ENCODE data around the gene ST3GAL4. TPM values are rescaled to one million over a fixed set of nuclear protein-coding genes. Genes with fewer than 3 reads are reported as not detected.

The ST3GAL4 gene
- total RNA-seq, 2 experiments from 2014 or later = 1.6 TPM

DNA sequence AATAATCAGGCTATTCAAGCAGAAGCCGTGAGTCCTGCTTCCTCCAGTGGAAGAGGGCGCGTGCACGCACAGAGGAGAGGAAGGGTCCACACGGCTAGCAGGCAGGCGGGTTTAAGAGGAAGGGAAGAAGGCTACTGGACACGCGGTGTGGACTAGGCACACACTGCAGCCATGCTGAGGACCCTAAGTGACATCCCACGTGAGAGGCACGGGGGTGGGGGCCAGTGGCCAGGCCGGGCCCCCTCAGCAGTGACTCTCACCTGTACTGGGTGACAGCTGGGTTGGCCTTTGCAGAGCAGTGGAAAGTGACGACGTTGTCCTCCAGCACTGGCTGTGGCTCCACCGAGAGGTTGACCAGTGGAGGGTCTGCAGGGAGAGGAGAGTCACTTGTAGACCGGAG, 100.6 kb downstream of the ST3GAL4 start:
- Mint-ChIP-seq H3K36me3 (ENCODE audit: low read depth) (no peaks in the 10 kb centered on the region), H3K4me1 (ENCODE audit: low read depth) (no peaks in the 10 kb centered on the region), H3K27ac (no peak overlapping the region), H3K9me3 (no peaks in the 10 kb centered on the region), H3K4me3 (no peak overlapping the region), H3K27me3 (no peaks in the 10 kb centered on the region)
- no peak for TF ChIP-seq CTCF (IDR thresholded peaks at IDR 0.05)
- H3K36me3 ChIP-seq (ENCODE audit: insufficient read depth, low read length) = no peaks in the 10 kb centered on the region
- CTCF ChIA-PET = no interaction called here
- H3K4me3 ChIP-seq (ENCODE audit: low read length) = no peak overlapping the region
- H3K27me3 ChIP-seq (ENCODE audit: control insufficient read depth in 1 of 2, insufficient read depth in 2 of 2, low read length in 2 of 2) = no peaks in the 10 kb centered on the region
- no peaks in the 10 kb centered on the region for H3K9me3 ChIP-seq (ENCODE audit: control insufficient read depth in 1 of 2, insufficient read depth in 1 of 2, low read length in 2 of 2)
- no peaks in the 10 kb centered on the region for H3K4me1 ChIP-seq (ENCODE audit: insufficient read depth, low read length)
- H3K27ac ChIP-seq (ENCODE audit: low read depth in 1 of 2, low read length in 2 of 2) = no peak overlapping the region
- POLR2A ChIA-PET = no interaction called here
- DNase-seq (no peak), ATAC-seq (ENCODE audit: poor library complexity) (no peak)
- intact Hi-C loops (cut with DNase I, micrococcal nuclease) = no loop called here

DNA sequence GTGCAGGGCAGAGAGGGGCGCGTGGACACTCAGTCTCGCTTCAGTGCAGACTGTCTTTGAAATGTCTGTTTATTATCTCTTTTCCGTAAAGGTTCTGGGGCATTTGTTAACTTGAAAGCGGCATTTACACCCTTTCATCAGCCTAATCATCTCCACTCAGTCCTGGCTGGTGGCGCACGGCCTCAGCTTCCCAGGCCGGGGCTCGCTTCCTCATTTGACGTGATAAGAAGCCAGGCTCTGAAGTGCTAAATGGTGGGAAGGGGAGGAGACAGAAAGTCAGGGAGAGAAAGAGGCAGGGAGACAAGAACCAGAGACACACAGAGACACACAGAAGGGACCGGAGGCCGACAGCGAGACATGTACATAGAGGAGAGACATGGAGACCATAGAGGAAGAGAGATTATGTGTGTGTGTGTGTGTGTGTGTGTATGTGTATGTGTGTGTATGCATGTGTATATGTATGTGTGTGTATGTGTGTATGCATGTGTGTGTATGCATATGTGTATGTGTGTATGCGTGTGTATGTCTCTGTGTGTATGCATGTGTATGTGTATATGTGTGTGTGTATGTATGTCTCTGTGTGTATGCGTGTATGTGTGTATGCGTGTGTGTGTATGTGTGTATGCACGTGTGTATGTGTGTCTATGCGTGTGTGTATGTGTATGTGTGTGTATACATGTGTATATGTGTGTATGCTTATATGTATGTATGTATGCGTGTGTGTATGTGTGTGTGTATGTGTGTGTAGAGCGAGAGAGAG, 101.5 kb downstream of the ST3GAL4 start:
- H3K27ac Mint-ChIP-seq = no peak overlapping the region
- H3K27me3 ChIP-seq (ENCODE audit: control insufficient read depth in 1 of 2, insufficient read depth in 2 of 2, low read length in 2 of 2) = no peaks in the 10 kb centered on the region
- no peaks in the 10 kb centered on the region for H3K9me3 ChIP-seq (ENCODE audit: control insufficient read depth in 1 of 2, insufficient read depth in 1 of 2, low read length in 2 of 2)
- POLR2A ChIA-PET = no interaction called here
- ATAC-seq (ENCODE audit: poor library complexity) = no peak
- H3K36me3 ChIP-seq (ENCODE audit: insufficient read depth, low read length) = no peaks in the 10 kb centered on the region
- H3K4me3 ChIP-seq (ENCODE audit: low read length) = no peak overlapping the region
- no peak overlapping the region for H3K4me3 Mint-ChIP-seq
- no peaks in the 10 kb centered on the region for H3K4me1 Mint-ChIP-seq (ENCODE audit: low read depth)
- intact Hi-C loops (cut with DNase I, micrococcal nuclease) = no loop called here
- CTCF ChIA-PET = no interaction called here
- no peaks in the 10 kb centered on the region for H3K36me3 Mint-ChIP-seq (ENCODE audit: low read depth)
- no peak for TF ChIP-seq CTCF (IDR thresholded peaks at IDR 0.05)
- H3K27ac ChIP-seq (ENCODE audit: low read depth in 1 of 2, low read length in 2 of 2) = no peak overlapping the region
- H3K9me3 Mint-ChIP-seq = no peaks in the 10 kb centered on the region
- DNase-seq = no peak
- H3K4me1 ChIP-seq (ENCODE audit: insufficient read depth, low read length) = no peaks in the 10 kb centered on the region
- no peaks in the 10 kb centered on the region for H3K27me3 Mint-ChIP-seq

- H3K4me3 ChIP-seq (ENCODE audit: low read length) = no peak overlapping the region
- H3K27ac Mint-ChIP-seq = no peak overlapping the region
- ATAC-seq (ENCODE audit: poor library complexity) = no peak
- ChIA-PET CTCF (no interaction called here), POLR2A (no interaction called here)
- intact Hi-C loops (cut with DNase I, micrococcal nuclease) = no loop called here
- no peak overlapping the region for H3K4me3 Mint-ChIP-seq
- no peaks in the 10 kb centered on the region for H3K36me3 ChIP-seq (ENCODE audit: insufficient read depth, low read length)
- no peaks in the 10 kb centered on the region for H3K36me3 Mint-ChIP-seq (ENCODE audit: low read depth)
- H3K27me3 Mint-ChIP-seq = no peaks in the 10 kb centered on the region
- H3K27me3 ChIP-seq (ENCODE audit: control insufficient read depth in 1 of 2, insufficient read depth in 2 of 2, low read length in 2 of 2) = no peaks in the 10 kb centered on the region
- no peaks in the 10 kb centered on the region for H3K4me1 ChIP-seq (ENCODE audit: insufficient read depth, low read length)
- no peak for DNase-seq
- no peaks in the 10 kb centered on the region for H3K9me3 Mint-ChIP-seq
- no peaks in the 10 kb centered on the region for H3K4me1 Mint-ChIP-seq (ENCODE audit: low read depth)
- no peak for TF ChIP-seq CTCF (IDR thresholded peaks at IDR 0.05)
- no peaks in the 10 kb centered on the region for H3K9me3 ChIP-seq (ENCODE audit: control insufficient read depth in 1 of 2, insufficient read depth in 1 of 2, low read length in 2 of 2)
- no peak overlapping the region for H3K27ac ChIP-seq (ENCODE audit: low read depth in 1 of 2, low read length in 2 of 2)
Measured at GRCh38 chr11:126457817-126458216, 102.3 kb downstream of the ST3GAL4 start.
